Adrenal gland (tissue), 5 donors: ENCODE measurements around the gene MPL.

Experiments
- CTCF ChIP-seq, 6 experiments: fragments of 450-650 bp in 4 of 6; fragments of 200-600 bp in 2 of 6; sonication (generic) in 1 of 6; IDR thresholded peaks; 1 replicate in 5 of 6; 2 replicates in 1 of 6; pipeline versions ENCODE4 v1.5.1 to v1.8.0; 2016 to 2021; ENCODE audit warnings: antibody characterized with exemption in 6 of 6, mild to moderate bottlenecking in 2 of 6, moderate library complexity in 1 of 6
- POLR2A ChIP-seq, 2 donors: fragments of 450-650 bp; IDR thresholded peaks; one replicate each; pipeline ENCODE4 v1.6.1; 2017; ENCODE audit warnings: antibody characterized with exemption in 2 of 2, mild to moderate bottlenecking in 2 of 2, moderate library complexity in 1 of 2
- donor health status: DM: no; HTN: no; CAD: no.

- TF ChIP-seq CTCF (IDR thresholded peaks at IDR 0.05) (no peak), POLR2A (IDR thresholded peaks at IDR 0.05) (no peak)
Observed at GRCh38 chr1:43304314-43304681, 33.3 kb upstream of the MPL start.
